ENCODE data around the gene ATRNL1.

GRCh38 chr10:115606086-115606485 is 512.9 kb downstream of the ATRNL1 start:
- TF ChIP-seq NRF1 (IDR thresholded peaks at IDR 0.05; ENCODE audit: low read depth, low read length) (no peak), CTCF (IDR thresholded peaks at IDR 0.05) (no peak), MAX (IDR thresholded peaks at IDR 0.05; ENCODE audit: low read depth) (no peak), RCOR1 (IDR thresholded peaks at IDR 0.05; ENCODE audit: low read length) (no peak), TAF1 (IDR thresholded peaks at IDR 0.05; ENCODE audit: borderline replicate concordance, low read depth, low read length) (no peak), USF2 (IDR thresholded peaks at IDR 0.05; ENCODE audit: borderline replicate concordance, low read depth, low read length) (no peak)
